OCI-M2 (cell line): ENCODE data around the gene KIF1B.

Source experiments
- DNase-seq: peaks from one replicate; lab custom pipeline; 2025; ENCODE audit not compliant: unreplicated experiment; lab: John Stamatoyannopoulos, UW

KIF1B gene

GRCh38 chr1:10209905-10210810, at the start of gene KIF1B:
KIF1B (plus strand) TSS chr1:10210570; CDS start chr1:10232329, 21,759 bp downstream.
- peak; percentile 56 for DNase-seq

GRCh38 chr1:10160907-10161490, 49.4 kb upstream of the KIF1B start:
- no peak for DNase-seq

- no peak for DNase-seq
These were observed 48.7 kb upstream of the KIF1B start for GRCh38 chr1:10161541-10162290.

GRCh38 chr1:10168912-10169514, 41.4 kb upstream of the KIF1B start:
- DNase-seq, result no peak

- no peak for DNase-seq
These were observed 40.2 kb upstream of the KIF1B start for GRCh38 chr1:10170239-10170574.

- no peak for DNase-seq
These were observed 39.1 kb upstream of the KIF1B start for GRCh38 chr1:10171105-10171767.

- DNase-seq, result no peak
These were observed 38.2 kb upstream of the KIF1B start for GRCh38 chr1:10171995-10172669.

- no peak for DNase-seq
These were observed 36.8 kb upstream of the KIF1B start for GRCh38 chr1:10173582-10173981.

GRCh38 chr1:10177876-10178275, 32.5 kb upstream of the KIF1B start:
- no peak for DNase-seq

- DNase-seq, result no peak
These were observed 31.6 kb upstream of the KIF1B start for GRCh38 chr1:10178597-10179405.

GRCh38 chr1:10179406-10180091, 30.8 kb upstream of the KIF1B start:
- no peak for DNase-seq

- DNase-seq, result no peak
These were observed 29.2 kb upstream of the KIF1B start for GRCh38 chr1:10181154-10181553.

- DNase-seq, result no peak
These were observed 24.6 kb upstream of the KIF1B start for GRCh38 chr1:10185759-10186158.

GRCh38 chr1:10186331-10187025, 23.9 kb upstream of the KIF1B start:
- DNase-seq, result no peak

- DNase-seq, result no peak
These were observed 23.4 kb upstream of the KIF1B start for GRCh38 chr1:10187026-10187334.

- no peak for DNase-seq
These were observed 22.2 kb upstream of the KIF1B start for GRCh38 chr1:10188133-10188650.

GRCh38 chr1:10189659-10190058, 20.7 kb upstream of the KIF1B start:
- DNase-seq, result no peak

- no peak for DNase-seq
These were observed 18.1 kb upstream of the KIF1B start for GRCh38 chr1:10192263-10192662.
